GM21576 (cell line): ENCODE data around the gene EDEM1.
"Not testable (repeated sequence)": the region's sequence is repeated elsewhere in the genome, so short reads cannot be mapped to it uniquely, and the experiment has no call there.

Experiments
- ATAC-seq: cut with Tn5 transposase; IDR thresholded peaks from one replicate; pipeline ENCODE4 v1.9.1; 2021; ENCODE audit warnings: mild to moderate bottlenecking, moderate library complexity; ENCODE audit not compliant: unreplicated experiment

Gene EDEM1

GRCh38 chr3:5170975-5171374, 16.5 kb upstream of the EDEM1 start:
- ATAC-seq, result peak; percentile 48

DNA sequence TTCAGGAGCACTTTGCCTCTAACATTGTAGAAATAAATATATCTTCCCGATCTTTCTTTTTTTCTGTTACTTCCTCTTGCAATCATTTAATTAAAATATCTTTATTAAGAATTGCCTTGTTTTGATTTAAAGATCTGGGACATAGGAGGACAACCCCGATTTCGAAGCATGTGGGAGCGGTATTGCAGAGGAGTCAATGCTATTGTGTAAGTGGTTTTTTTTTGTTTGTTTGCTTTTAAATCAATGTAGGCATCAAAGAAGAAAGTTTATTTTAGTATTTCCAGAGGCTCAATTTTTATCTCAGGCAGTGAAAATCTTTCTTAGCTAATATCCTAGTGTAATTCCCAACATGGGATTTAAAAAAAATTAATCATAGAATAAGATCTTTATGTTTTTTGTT, 15.5 kb upstream of the EDEM1 start:
- ATAC-seq, result no peak

GRCh38 chr3:5179036-5179435, 8.5 kb upstream of the EDEM1 start:
- not testable (repeated sequence) for ATAC-seq

DNA sequence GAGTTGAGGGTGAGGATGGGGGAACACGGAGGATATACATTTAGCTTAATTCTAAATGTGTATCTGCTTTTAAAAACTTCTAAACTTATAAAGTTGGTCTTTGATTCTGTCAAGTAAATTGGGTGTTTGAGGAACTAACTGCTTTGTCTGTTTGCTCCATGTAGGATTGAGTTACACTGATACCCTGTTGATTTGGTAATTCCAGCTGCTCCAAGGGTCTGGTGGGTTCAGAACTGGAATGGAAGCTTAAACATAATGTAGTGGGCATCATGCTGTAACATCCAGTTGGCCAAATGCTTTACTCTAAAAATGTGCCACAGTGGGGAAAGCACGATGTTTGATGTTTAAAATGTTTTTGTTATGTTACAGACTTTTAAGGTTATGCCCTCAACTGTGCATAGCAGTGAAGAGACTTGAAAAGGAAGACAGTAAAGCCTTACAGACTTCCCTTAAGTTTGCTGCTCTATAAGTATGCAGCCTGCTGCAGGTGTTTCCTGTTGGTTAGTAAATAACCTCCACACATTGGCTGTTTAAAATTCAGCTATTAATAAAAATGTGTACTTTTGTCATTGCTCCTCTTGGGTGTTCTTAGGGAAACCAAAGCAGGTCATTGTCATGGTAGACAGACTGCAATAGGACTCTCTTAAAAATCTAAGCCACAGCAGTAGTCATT, 5.9 kb upstream of the EDEM1 start:
- ATAC-seq, result peak; percentile 76

DNA sequence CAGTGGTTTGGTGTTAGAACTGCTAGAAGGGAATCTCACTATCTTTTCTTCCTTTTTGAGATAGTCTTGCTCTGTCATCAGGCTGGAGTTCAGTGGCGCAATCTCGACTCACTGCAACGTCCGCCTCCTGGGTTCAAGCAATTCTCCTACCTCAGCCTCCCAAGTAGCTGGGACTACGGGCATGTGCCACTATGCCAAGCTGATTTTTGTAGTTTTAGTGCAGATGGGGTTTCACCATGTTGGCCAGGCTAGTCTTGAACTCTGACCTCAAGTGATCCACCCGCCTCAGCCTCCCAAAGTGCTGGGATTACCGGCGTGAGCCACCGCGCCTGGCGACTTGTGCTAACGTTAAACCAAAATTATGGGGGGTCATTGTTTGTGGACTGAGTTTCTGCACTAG, 3.8 kb upstream of the EDEM1 start:
- not testable (repeated sequence) for ATAC-seq

GRCh38 chr3:5184499-5184898, 3.0 kb upstream of the EDEM1 start:
- no peak for ATAC-seq

GRCh38 chr3:5185093-5185673, 2.3 kb upstream of the EDEM1 start:
- no peak for ATAC-seq

- peak; percentile 21 for ATAC-seq
Measured at GRCh38 chr3:5186089-5186857, 1.2 kb upstream of the EDEM1 start.

DNA sequence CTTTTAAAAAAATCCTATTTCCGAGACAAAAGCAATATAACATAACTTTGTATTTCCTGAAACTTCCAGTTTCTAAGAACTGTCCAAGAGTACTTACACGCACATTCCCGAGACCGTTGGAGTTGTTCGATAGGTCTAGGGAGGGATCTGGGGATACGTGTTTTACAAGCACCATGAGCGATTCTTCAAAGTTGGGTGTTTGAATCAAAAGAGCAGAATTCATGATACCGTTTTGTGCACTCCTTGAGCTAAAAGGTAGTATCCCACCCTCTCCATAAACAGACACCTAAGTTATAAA, 700 bp upstream of the EDEM1 start:
- ATAC-seq, result no peak

- peak; percentile 7 for ATAC-seq
Measured at GRCh38 chr3:5187920-5188418, 462 bp downstream of the EDEM1 start.

DNA sequence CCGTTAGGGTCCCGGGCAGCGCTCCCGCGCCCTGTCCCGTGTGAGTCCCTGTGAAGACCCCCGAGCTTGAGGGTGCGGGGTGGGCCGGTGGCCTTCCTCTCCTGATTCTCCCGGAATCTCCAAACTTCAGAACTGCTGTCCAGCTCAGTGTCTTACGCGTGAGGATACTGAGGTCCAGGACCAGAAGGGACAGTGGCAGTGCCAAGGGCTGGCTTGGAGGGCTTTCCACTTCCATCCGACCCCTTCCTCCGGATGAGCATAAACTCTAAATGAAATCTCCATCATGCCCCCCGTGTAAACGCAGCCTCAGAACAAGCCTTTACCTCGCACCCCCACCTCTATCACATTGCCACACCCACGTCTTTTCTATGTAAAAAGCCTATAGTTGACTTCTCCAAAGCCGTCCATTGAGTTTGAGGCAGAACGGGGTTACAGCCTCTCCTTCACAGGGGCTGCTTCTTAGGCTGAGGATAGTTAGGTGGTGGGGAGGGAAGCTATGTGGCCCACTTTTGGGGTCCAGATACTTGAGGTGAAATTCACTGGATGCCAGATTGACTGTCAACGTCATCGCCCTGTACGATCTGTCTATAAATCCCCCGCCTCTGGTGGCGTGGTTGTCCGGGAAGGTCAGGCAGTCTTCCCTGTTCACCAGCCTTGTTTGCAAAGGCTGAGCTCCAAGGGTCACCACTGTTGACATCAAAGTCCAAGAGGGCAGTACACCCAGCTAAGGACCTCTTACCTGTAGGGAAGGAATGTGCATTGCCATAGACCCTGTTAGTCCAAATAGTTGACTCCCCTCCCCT, 1.1 kb downstream of the EDEM1 start:
- no peak for ATAC-seq

GRCh38 chr3:5190147-5190791, 2.8 kb downstream of the EDEM1 start:
- no peak for ATAC-seq

GRCh38 chr3:5191555-5192304, 4.2 kb downstream of the EDEM1 start:
- ATAC-seq, result peak; percentile 11

DNA sequence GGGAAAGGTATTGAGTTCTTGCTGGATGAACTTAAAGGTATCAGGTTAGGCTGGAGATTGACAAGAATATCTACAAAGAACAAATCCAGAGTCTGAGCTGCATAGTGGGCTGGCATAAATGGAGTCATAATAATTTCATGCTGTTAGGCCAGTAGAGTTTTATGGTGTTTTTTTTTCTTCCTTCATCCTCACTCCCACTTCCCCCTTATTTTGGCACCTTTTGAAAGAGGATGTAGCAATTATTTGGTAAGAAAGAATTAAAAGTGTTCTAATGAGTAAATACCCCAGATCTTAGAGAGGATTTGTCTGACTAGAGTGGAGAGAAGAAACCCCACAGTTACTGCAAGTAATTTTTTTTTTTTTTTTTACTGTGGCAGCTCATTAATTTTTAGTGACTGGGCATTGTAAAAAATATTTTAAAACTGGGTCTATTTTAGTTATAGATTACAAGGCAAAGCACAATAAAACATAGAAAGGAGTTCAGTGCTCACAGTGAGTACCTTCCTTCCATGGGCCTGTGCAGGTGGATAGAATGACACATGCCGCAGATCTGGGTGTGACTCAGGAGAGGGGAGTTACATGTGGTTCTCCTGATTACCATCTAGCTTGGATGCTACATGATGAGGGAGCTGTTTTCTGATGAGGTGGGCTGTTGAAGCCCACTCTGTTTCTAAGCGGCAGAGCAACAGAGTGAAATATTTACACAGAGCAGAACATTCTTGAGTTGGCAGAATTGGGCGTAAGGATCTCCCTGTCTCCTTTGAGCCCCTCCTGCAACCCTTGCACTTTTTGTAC, 5.3 kb downstream of the EDEM1 start:
- no peak for ATAC-seq

- no peak for ATAC-seq
Measured at GRCh38 chr3:5194341-5194740, 6.8 kb downstream of the EDEM1 start.

DNA sequence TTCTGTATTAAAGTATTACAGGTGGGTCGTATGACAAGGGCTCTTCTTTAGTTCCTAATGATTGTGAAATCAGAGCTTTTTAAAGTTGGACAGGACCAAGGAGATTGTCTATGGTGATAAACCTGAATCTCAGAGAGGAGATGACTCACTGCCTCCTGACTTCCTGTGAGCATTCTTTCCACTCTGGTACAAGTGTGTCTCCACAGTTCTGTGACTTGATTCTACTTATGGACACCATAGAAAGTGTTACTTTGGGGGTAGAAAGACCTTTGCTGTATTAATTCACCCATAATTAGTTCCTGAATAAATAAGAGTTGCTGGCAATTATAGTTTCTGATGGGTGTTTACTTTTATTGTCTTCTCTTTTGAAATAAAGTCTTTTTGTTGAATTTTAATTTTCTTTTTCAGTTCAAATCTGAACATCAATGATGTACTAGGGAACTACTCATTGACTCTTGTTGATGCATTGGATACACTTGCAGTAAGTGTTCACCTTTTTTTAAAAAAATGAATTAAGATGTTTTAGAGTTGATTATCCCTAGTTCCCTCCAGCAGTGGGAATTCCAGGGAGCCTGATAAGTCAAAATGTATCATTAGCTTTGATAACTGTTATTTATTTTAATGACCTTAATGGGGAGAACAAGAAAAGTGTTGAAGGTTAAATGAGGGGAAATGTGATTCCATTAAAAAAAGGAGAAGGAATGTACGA, 7.4 kb downstream of the EDEM1 start:
- peak; percentile 36 for ATAC-seq

DNA sequence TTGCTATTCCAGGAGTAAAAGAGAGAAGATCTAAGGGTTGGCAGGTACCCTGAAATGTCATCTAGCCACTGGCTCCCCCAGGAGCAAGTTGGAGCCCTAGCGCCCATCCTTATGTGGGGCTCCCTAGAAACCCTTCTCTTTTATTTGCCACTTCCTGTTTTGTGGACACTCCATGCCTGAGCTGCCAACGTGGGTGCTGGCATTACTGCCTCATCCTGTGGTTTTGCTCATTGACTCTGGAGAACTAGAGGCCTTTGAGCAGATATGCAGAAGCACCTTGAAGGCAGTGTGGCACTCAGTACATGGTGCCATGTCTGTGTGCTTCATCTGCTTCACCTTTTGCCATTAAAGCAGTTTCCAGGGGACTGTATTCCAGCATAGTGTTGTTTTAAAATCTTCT, 8.1 kb downstream of the EDEM1 start:
- ATAC-seq, result no peak

DNA sequence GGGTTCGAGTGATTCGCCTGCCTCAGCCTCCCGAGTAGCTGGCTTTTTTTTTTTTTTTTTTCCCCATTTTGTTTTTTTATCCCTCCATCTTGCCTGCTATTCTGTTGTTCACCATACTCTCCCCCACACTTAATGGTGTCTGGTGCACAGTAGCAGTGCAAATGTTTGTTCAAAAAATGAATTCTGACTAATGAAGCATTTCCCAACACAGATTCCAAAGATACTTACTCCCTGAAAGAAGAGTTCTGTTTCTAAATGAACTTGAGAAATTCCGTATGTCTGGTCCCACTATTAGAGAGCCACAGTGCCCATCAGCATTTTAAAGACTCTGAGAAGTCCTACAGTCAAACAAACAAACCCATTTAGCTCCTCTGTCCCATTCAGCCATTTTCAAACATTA, 9.5 kb downstream of the EDEM1 start:
- no peak for ATAC-seq
